ENCODE measurements around the gene ZNF200.

The ZNF200 gene

DNA sequence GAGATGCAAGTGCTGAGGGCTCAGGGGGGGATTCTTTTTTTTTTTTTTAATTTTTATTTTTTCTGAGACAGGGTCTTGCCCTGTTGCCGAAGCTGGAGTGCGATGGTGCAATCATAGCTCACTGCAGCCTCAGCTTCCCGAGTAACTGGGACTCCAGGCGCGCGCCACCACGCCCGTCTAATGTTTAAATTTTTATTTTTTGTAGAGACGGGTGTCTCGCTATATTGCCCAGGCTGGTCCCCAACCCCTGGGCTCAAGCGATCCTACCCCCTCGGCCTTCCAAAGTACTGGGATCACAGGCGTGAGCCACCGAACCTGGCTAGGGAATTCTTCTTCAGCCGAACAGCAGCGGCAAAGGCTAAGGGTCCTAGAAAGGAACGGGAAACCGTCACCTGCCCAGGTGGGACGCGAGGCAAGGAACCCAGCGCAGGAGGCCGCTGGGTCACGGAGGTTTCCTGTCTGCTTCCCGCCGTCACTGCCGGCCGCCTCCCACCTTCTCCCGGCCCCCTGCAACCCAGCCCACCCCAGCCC is 60.3 kb downstream of the ZNF200 start:
- DNase-seq = no peak

- DNase-seq = peak in 1 of 3 donors; percentile 47
Observed at GRCh38 chr16:3173892-3174617, 60.9 kb downstream of the ZNF200 start.

Data from suppressor macrophage treated with lipopolysaccharide for 1 hour (primary cell).